ENCODE measurements around the gene NDUFS8. TPM values are rescaled to one million over a fixed set of nuclear protein-coding genes. Genes with fewer than 3 reads are reported as not detected.

The NDUFS8 gene
- polyA plus RNA-seq, 1 donor from 2014 or later = 169 TPM

DNA sequence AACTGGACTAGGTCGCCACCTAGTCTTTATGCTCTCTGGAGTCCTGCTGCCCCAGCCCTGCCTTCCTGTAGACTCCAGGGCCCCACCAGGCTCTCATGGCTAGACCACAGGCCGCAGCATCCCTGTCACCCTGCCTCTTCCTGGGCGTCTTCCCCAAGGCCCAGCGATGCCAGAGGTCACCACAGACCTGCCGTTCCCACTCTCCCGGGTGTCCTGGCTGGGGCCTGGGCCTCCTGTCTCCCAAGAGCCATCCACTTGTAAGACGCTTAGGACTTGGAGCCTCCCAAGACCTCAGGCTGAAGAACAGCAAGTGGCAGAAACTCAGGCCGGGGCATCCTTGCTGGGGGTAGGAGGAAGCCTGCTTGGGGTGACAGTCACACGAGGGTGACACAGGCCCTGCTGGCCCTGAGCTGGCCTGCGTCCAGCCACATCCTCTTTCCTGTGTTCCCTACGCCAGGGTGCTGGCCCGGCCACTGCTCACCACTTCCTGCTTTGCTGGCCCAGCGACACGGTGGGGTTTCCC lies 6.3 kb downstream of the NDUFS8 start:
- no peak overlapping the region for H3K4me3 ChIP-seq (ENCODE audit: low read length)
- no peak overlapping the region for H3K27ac ChIP-seq (ENCODE audit: low read length)
- no peak overlapping the region for H3K9ac ChIP-seq (ENCODE audit: low read length)
- H4K20me1 ChIP-seq (ENCODE audit: insufficient read depth) = no peaks in the 10 kb centered on the region
- no peak for TF ChIP-seq RAD21 (conservative IDR thresholded peaks at IDR 0.05)
- no peak for TF ChIP-seq EP300 (conservative IDR thresholded peaks at IDR 0.05; ENCODE audit: poor library complexity, severe bottlenecking)
- TF ChIP-seq EZH2 (IDR thresholded peaks at IDR 0.05; ENCODE audit: borderline replicate concordance, insufficient read depth, low read length, poor library complexity, severe bottlenecking) = no peak
- TF ChIP-seq TAF1 (IDR thresholded peaks at IDR 0.05; ENCODE audit: low read depth) = no peak
- TF ChIP-seq, protein P1, sequence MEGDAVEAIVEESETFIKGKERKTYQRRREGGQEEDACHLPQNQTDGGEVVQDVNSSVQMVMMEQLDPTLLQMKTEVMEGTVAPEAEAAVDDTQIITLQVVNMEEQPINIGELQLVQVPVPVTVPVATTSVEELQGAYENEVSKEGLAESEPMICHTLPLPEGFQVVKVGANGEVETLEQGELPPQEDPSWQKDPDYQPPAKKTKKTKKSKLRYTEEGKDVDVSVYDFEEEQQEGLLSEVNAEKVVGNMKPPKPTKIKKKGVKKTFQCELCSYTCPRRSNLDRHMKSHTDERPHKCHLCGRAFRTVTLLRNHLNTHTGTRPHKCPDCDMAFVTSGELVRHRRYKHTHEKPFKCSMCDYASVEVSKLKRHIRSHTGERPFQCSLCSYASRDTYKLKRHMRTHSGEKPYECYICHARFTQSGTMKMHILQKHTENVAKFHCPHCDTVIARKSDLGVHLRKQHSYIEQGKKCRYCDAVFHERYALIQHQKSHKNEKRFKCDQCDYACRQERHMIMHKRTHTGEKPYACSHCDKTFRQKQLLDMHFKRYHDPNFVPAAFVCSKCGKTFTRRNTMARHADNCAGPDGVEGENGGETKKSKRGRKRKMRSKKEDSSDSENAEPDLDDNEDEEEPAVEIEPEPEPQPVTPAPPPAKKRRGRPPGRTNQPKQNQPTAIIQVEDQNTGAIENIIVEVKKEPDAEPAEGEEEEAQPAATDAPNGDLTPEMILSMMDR (IDR thresholded peaks at IDR 0.05; ENCODE audit: poor library complexity, severe bottlenecking) = no peak
- H3K9me2 ChIP-seq (ENCODE audit: insufficient read depth, low read length) = no peaks in the 10 kb centered on the region
- H3K79me2 ChIP-seq (replicated peaks; ENCODE audit: insufficient read depth, low read length) = peaks cover 1% of the 10 kb centered on the region
- no peaks in the 10 kb centered on the region for H3K9me3 ChIP-seq (ENCODE audit: low read length)
- H2AFZ ChIP-seq (ENCODE audit: low read depth, low read length) = no peak overlapping the region
- H3K4me2 ChIP-seq (ENCODE audit: low read length) = no peak overlapping the region
- no peaks in the 10 kb centered on the region for H3K27me3 ChIP-seq (ENCODE audit: insufficient read depth, low read depth, low read length)
- H3K36me3 ChIP-seq (ENCODE audit: insufficient read depth, low read length) = no peaks in the 10 kb centered on the region
- no peaks in the 10 kb centered on the region for H3F3A ChIP-seq (ENCODE audit: insufficient read depth, low read length, poor library complexity, severe bottlenecking)

DNA sequence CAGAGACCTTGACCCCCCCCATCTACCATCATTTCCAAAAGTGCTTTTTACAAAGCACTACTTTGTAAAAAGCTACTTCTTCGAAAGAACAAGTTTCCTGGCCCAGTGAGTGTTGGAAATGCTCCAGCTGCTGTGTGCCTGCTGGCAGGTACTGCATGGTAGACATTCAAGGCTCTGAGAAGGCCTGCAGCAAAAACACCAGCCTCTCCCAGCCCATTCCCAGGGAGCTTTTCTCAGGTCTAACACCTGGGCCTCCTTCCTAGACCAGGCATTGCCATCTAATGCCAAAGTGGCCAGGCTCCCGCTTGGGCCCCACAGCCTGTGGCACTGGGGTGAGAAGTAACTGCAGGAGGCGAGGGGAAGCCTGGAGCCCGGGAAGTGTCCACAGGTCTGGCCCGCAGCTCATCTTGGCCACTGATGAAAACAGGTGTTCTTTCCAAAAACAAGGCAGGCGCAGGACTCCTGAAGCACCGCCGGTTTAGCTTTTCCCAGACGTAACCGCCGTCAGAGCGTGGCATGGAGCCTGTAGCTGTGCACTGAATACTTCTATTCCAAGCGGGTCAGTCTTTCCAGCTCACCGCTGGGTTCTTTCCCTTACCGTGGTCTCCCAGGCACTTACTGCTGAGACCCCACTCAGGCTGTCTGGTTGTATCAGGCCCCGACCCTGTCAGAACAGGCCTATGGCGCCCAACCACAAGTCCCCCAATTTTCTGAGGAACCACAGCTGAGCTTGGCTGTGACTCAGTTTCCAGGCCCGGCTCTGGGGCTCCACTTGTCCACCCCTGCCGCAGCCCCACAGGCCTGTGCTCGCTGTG lies 7.1 kb downstream of the NDUFS8 start:
- Histone ChIP-seq H2AFZ (ENCODE audit: low read depth, low read length) (no peak overlapping the region), H3F3A (ENCODE audit: insufficient read depth, low read length, poor library complexity, severe bottlenecking) (no peaks in the 10 kb centered on the region), H3K4me3 (ENCODE audit: low read length) (no peak overlapping the region), H3K9me3 (ENCODE audit: low read length) (no peaks in the 10 kb centered on the region), H3K27me3 (ENCODE audit: insufficient read depth, low read depth, low read length) (no peaks in the 10 kb centered on the region), H4K20me1 (ENCODE audit: insufficient read depth) (no peaks in the 10 kb centered on the region), H3K27ac (ENCODE audit: low read length) (no peak overlapping the region), H3K9ac (ENCODE audit: low read length) (no peak overlapping the region), H3K4me2 (ENCODE audit: low read length) (no peak overlapping the region), H3K36me3 (ENCODE audit: insufficient read depth, low read length) (no peaks in the 10 kb centered on the region), H3K79me2 (replicated peaks; ENCODE audit: insufficient read depth, low read length) (no peaks in the 10 kb centered on the region), H3K9me2 (ENCODE audit: insufficient read depth, low read length) (no peaks in the 10 kb centered on the region)
- TF ChIP-seq, protein P2, sequence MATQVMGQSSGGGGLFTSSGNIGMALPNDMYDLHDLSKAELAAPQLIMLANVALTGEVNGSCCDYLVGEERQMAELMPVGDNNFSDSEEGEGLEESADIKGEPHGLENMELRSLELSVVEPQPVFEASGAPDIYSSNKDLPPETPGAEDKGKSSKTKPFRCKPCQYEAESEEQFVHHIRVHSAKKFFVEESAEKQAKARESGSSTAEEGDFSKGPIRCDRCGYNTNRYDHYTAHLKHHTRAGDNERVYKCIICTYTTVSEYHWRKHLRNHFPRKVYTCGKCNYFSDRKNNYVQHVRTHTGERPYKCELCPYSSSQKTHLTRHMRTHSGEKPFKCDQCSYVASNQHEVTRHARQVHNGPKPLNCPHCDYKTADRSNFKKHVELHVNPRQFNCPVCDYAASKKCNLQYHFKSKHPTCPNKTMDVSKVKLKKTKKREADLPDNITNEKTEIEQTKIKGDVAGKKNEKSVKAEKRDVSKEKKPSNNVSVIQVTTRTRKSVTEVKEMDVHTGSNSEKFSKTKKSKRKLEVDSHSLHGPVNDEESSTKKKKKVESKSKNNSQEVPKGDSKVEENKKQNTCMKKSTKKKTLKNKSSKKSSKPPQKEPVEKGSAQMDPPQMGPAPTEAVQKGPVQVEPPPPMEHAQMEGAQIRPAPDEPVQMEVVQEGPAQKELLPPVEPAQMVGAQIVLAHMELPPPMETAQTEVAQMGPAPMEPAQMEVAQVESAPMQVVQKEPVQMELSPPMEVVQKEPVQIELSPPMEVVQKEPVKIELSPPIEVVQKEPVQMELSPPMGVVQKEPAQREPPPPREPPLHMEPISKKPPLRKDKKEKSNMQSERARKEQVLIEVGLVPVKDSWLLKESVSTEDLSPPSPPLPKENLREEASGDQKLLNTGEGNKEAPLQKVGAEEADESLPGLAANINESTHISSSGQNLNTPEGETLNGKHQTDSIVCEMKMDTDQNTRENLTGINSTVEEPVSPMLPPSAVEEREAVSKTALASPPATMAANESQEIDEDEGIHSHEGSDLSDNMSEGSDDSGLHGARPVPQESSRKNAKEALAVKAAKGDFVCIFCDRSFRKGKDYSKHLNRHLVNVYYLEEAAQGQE (IDR thresholded peaks at IDR 0.05; ENCODE audit: borderline replicate concordance) = no peak
- no peak for TF ChIP-seq EZH2 (IDR thresholded peaks at IDR 0.05; ENCODE audit: borderline replicate concordance, insufficient read depth, low read length, poor library complexity, severe bottlenecking)

DNA sequence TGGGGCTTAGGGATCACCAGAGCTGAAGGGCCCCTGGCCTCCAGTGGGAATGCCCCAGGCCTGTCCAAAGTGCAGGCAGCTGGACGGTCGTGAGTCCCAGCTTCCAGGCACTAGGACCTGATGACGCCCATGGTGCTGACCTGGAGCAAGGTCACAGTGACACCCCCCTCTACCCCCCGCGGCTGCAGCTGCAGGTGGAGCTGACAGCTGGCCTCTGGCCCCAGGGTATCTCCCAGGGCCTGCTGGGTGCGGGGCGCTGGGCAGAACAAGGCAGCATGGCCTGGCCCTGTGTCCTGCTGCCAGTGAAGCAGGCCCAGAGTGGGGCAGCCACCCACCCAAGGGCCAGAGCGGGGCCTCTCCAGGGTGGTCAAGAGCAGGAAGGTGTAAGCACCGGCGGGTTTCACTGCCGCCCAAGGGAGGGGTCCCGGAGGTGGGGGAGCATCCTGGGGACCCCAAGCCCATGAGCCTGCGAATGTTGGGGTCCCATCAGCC lies 7.8 kb downstream of the NDUFS8 start:
- no peak overlapping the region for H3K9ac ChIP-seq (ENCODE audit: low read length)
- no peaks in the 10 kb centered on the region for H3K36me3 ChIP-seq (ENCODE audit: insufficient read depth, low read length)
- no peaks in the 10 kb centered on the region for H3F3A ChIP-seq (ENCODE audit: insufficient read depth, low read length, poor library complexity, severe bottlenecking)
- no peak overlapping the region for H3K4me2 ChIP-seq (ENCODE audit: low read length)
- H3K27ac ChIP-seq (ENCODE audit: low read length) = no peak overlapping the region
- H3K9me2 ChIP-seq (ENCODE audit: insufficient read depth, low read length) = no peaks in the 10 kb centered on the region
- H3K9me3 ChIP-seq (ENCODE audit: low read length) = no peaks in the 10 kb centered on the region
- no peak overlapping the region for H3K4me3 ChIP-seq (ENCODE audit: low read length)
- H4K20me1 ChIP-seq (ENCODE audit: insufficient read depth) = no peaks in the 10 kb centered on the region
- no peaks in the 10 kb centered on the region for H3K79me2 ChIP-seq (replicated peaks; ENCODE audit: insufficient read depth, low read length)
- H2AFZ ChIP-seq (ENCODE audit: low read depth, low read length) = no peak overlapping the region
- no peaks in the 10 kb centered on the region for H3K27me3 ChIP-seq (ENCODE audit: insufficient read depth, low read depth, low read length)
- TF ChIP-seq MXI1 (conservative IDR thresholded peaks at IDR 0.05; ENCODE audit: poor library complexity, severe bottlenecking) (no peak), SMC3 (conservative IDR thresholded peaks at IDR 0.05; ENCODE audit: poor library complexity) (no peak), POLR2AphosphoS5 (IDR thresholded peaks at IDR 0.05) (no peak), TAF1 (IDR thresholded peaks at IDR 0.05; ENCODE audit: low read depth) (no peak), EZH2 (IDR thresholded peaks at IDR 0.05; ENCODE audit: borderline replicate concordance, insufficient read depth, low read length, poor library complexity, severe bottlenecking) (no peak), RAD21 (conservative IDR thresholded peaks at IDR 0.05) (no peak), EP300 (conservative IDR thresholded peaks at IDR 0.05; ENCODE audit: poor library complexity, severe bottlenecking) (no peak)
- TF ChIP-seq, protein P1 (IDR thresholded peaks at IDR 0.05; ENCODE audit: poor library complexity, severe bottlenecking) = no peak

Measured in neural cell (in vitro differentiated cells).